ENCODE results near the gene COX20. TPM values are rescaled to one million over a fixed set of nuclear protein-coding genes. Genes with fewer than 3 reads are reported as not detected.

Gene COX20
- total and polyA plus RNA-seq, 10 of the 15 experiments (the other 5 are each of a cell fraction or from before 2014, with no cell fraction given): 22.8 to 112 (median 52.7) TPM

- Histone ChIP-seq H3K36me3 (ENCODE audit: control insufficient read depth in 2 of 2, insufficient read depth in 2 of 2, low read length in 1 of 2) (no peaks in the 10 kb centered on the region), H2AFZ (ENCODE audit: control insufficient read depth, low read depth, low read length) (peak overlapping the region; percentile 62), H3K4me1 (ENCODE audit: control insufficient read depth, insufficient read depth, low read length) (peaks cover 5% of the 10 kb centered on the region), H3K79me2 (ENCODE audit: control insufficient read depth, insufficient read depth, low read length) (no peaks in the 10 kb centered on the region; the same call in 1 of the 2 replicates), H3K27ac (ENCODE audit: control insufficient read depth, insufficient read depth) (peak overlapping the region; percentile 24; the same call in 1 of the 2 replicates), H3K27me3 (replicated peaks in 1 of 2; ENCODE audit: control insufficient read depth in 2 of 2, insufficient read depth in 2 of 2, low read length in 1 of 2) (no peaks in the 10 kb centered on the region), H3K4me3 (peak overlapping the region; percentile 46; the same call in 1 of the 2 replicates), H3K4me2 (ENCODE audit: control insufficient read depth, insufficient read depth) (peak overlapping the region; percentile 62), H3K9me3 (replicated peaks; ENCODE audit: control insufficient read depth, insufficient read depth, low read length) (no peaks in the 10 kb centered on the region), H3K9ac (ENCODE audit: control insufficient read depth, insufficient read depth, low read length) (peak overlapping the region; percentile 58), H4K20me1 (ENCODE audit: control insufficient read depth, insufficient read depth) (no peaks in the 10 kb centered on the region)
- RAD21 ChIA-PET (ENCODE audit: unreplicated experiment): interaction anchor here (0.6 to 4.2 kb wide), 6 partner anchors 14 to 125 kb away, joined by 3 to 28 read pairs (median 12); partner anchors contain the start of gene COX20
- CTCF ChIA-PET: interaction anchor here (0.7 to 5.1 kb wide), 11 partner anchors 14 to 227 kb away, joined by 3 to 36 read pairs (median 5); no protein-coding TSS in a partner anchor
- DNase-seq (ENCODE audit: low read depth, low spot score) (peak; percentile 30), ATAC-seq (peak; percentile 70), FAIRE-seq (peak; percentile 77)
- SMC1A ChIA-PET (ENCODE audit: uncharacterized antibody, unreplicated experiment): interaction anchor here (0.7 to 7.4 kb wide), 11 partner anchors 14 to 227 kb away, joined by 3 to 55 read pairs (median 6); partner anchors contain the start of gene HNRNPU
- no TSS peak for BruUV-seq (replicated peaks)
- POLR2A ChIA-PET: interaction anchor here (0.7 to 6.1 kb wide), 4 partner anchors 21 to 50 kb away, joined by 3 to 55 read pairs (median 4); partner anchors contain the start of genes COX20 and HNRNPU
- 21% methylated on average over 15 of the region's 15 CpGs for WGBS (ENCODE audit: insufficient coverage, insufficient replicate concordance, low lambda C conversion rate, missing lambda C conversion rate)
- intact Hi-C loops (cut with micrococcal nuclease; ENCODE audit: unreplicated experiment) (loop anchor here (1.0 kb wide), 2 partner anchors 19 to 49 kb away; partner anchors contain the start of gene HNRNPU), in situ Hi-C loops (cut with MboI) (no loop called here)
- TF ChIP-seq CBFB (IDR thresholded peaks at IDR 0.05; ENCODE audit: low read depth) (no peak), SPI1 (IDR thresholded peaks at IDR 0.05; ENCODE audit: borderline replicate concordance, insufficient read depth, low read depth, low read length) (peak; percentile 34; the same call in 1 of the 2 replicates), EP300 (IDR thresholded peaks at IDR 0.05; ENCODE audit: borderline replicate concordance in 1 of 2, control insufficient read depth in 1 of 2, low read depth in 2 of 2, low read length in 2 of 2) (peak in 1 of 2 experiments; percentile 9; a peak in 1 of 4 replicates), RUNX3 (IDR thresholded peaks at IDR 0.05; ENCODE audit: low read length) (peak; percentile 43), ASH2L (IDR thresholded peaks at IDR 0.05; ENCODE audit: borderline replicate concordance, low read depth) (no peak), IKZF2 (IDR thresholded peaks at IDR 0.05) (peak; percentile 30 to 36; a peak in 1 of 4 replicates), FOS (IDR thresholded peaks at IDR 0.05; ENCODE audit: borderline replicate concordance, extremely low read depth, insufficient read length) (no peak), BHLHE40 (IDR thresholded peaks at IDR 0.05; ENCODE audit: borderline replicate concordance in 1 of 2, low read depth in 2 of 2, low read length in 1 of 2) (no peak), POU2F2 (IDR thresholded peaks at IDR 0.05; ENCODE audit: borderline replicate concordance, low read depth, low read length) (peak; percentile 85; the same call in 2 of the 3 replicates), GABPA (IDR thresholded peaks at IDR 0.05; ENCODE audit: low read depth) (no peak), SUZ12 (IDR thresholded peaks at IDR 0.05; ENCODE audit: unreplicated experiment) (no peak), RB1 (IDR thresholded peaks at IDR 0.05; ENCODE audit: borderline replicate concordance) (no peak), POLR2AphosphoS5 (IDR thresholded peaks at IDR 0.05; ENCODE audit: low read length) (peak; percentile 40; the same call in 1 of the 2 replicates), HCFC1 (IDR thresholded peaks at IDR 0.05; ENCODE audit: low read length) (no peak), CUX1 (IDR thresholded peaks at IDR 0.05; ENCODE audit: insufficient replicate concordance, low read depth, low read length) (no peak), STAT3 (IDR thresholded peaks at IDR 0.05; ENCODE audit: low read depth, low read length) (no peak), PAX8 (IDR thresholded peaks at IDR 0.05) (no peak)
Measured at GRCh38 chr1:244815600-244816099, 19.8 kb upstream of the COX20 start.
